Measurements from ENCODE around the gene NREP. TPM values are rescaled to one million over a fixed set of nuclear protein-coding genes. Genes with fewer than 3 reads are reported as not detected.
A peak's percentile ranks its signal among the peaks of the same experiment; 100 is the strongest.

The NREP gene
- total RNA-seq, 2 experiments from 2014 or later, result 19.3 to 19.7 TPM

GRCh38 chr5:111747337-111747736 lies 9.7 kb downstream of the NREP start:
- ChIA-PET CTCF (interaction anchor here (0.8 kb wide), 1 partner anchor 10 kb away, joined by 3 read pairs; the partner anchor contains the start of gene NREP), POLR2A (interaction anchor here (1.0 kb wide), 1 partner anchor 10 kb away, joined by 4 read pairs; the partner anchor contains the start of gene NREP)
- Mint-ChIP-seq H3K4me1 (peaks cover 28% of the 10 kb centered on the region), H3K27ac (no peak overlapping the region), H3K4me3 (no peak overlapping the region), H3K36me3 (ENCODE audit: low read depth) (no peaks in the 10 kb centered on the region), H3K9me3 (ENCODE audit: low read depth) (no peaks in the 10 kb centered on the region), H3K27me3 (peaks cover 6% of the 10 kb centered on the region)
- DNase-seq (no peak), ATAC-seq (no peak)
- intact Hi-C loops (cut with DNase I, micrococcal nuclease), result no loop called here

- Mint-ChIP-seq H3K36me3 (ENCODE audit: low read depth) (no peaks in the 10 kb centered on the region), H3K27ac (no peak overlapping the region), H3K27me3 (peaks cover 6% of the 10 kb centered on the region), H3K9me3 (ENCODE audit: low read depth) (no peaks in the 10 kb centered on the region), H3K4me1 (peaks cover 32% of the 10 kb centered on the region), H3K4me3 (no peak overlapping the region)
- ChIA-PET CTCF (interaction anchor here (0.8 kb wide), 1 partner anchor 10 kb away, joined by 3 read pairs; the partner anchor contains the start of gene NREP), POLR2A (no interaction called here)
- ATAC-seq, result no peak
- intact Hi-C loops (cut with DNase I, micrococcal nuclease), result no loop called here
- no peak for DNase-seq
These were observed 10.2 kb downstream of the NREP start for GRCh38 chr5:111746791-111747190.

GRCh38 chr5:111745075-111745739 lies 11.8 kb downstream of the NREP start:
- H3K27ac Mint-ChIP-seq, result no peak overlapping the region
- intact Hi-C loops (cut with DNase I, micrococcal nuclease), result no loop called here
- DNase-seq, result no peak
- CTCF ChIA-PET, result interaction anchor here (0.6 to 1.6 kb wide), 2 partner anchors 9 to 400 kb away, joined by 3 to 4 read pairs; no protein-coding TSS in a partner anchor
- H3K4me3 Mint-ChIP-seq, result no peak overlapping the region
- POLR2A ChIA-PET, result no interaction called here
- H3K36me3 Mint-ChIP-seq (ENCODE audit: low read depth), result no peaks in the 10 kb centered on the region
- H3K27me3 Mint-ChIP-seq, result peaks cover 6% of the 10 kb centered on the region
- no peaks in the 10 kb centered on the region for H3K9me3 Mint-ChIP-seq (ENCODE audit: low read depth)
- ATAC-seq, result no peak
- peaks cover 39% of the 10 kb centered on the region for H3K4me1 Mint-ChIP-seq

- Mint-ChIP-seq H3K27ac (no peak overlapping the region), H3K36me3 (ENCODE audit: low read depth) (no peaks in the 10 kb centered on the region), H3K4me3 (no peak overlapping the region), H3K9me3 (ENCODE audit: low read depth) (no peaks in the 10 kb centered on the region), H3K27me3 (peaks cover 6% of the 10 kb centered on the region), H3K4me1 (peaks cover 39% of the 10 kb centered on the region)
- DNase-seq (no peak), ATAC-seq (no peak)
- POLR2A ChIA-PET, result no interaction called here
- intact Hi-C loops (cut with DNase I, micrococcal nuclease), result no loop called here
- CTCF ChIA-PET, result interaction anchor here (0.6 to 1.6 kb wide), 2 partner anchors 10 to 401 kb away, joined by 3 to 4 read pairs; no protein-coding TSS in a partner anchor
These were observed 12.5 kb downstream of the NREP start for GRCh38 chr5:111744455-111744854.

- intact Hi-C loops (cut with DNase I, micrococcal nuclease), result no loop called here
- ATAC-seq (no peak), DNase-seq (no peak)
- ChIA-PET POLR2A (no interaction called here), CTCF (interaction anchor here (1.6 kb wide), 1 partner anchor 10 kb away, joined by 4 read pairs; no protein-coding TSS in a partner anchor)
- Mint-ChIP-seq H3K4me3 (no peak overlapping the region), H3K4me1 (peaks cover 38% of the 10 kb centered on the region), H3K27me3 (peaks cover 6% of the 10 kb centered on the region), H3K9me3 (ENCODE audit: low read depth) (no peaks in the 10 kb centered on the region), H3K36me3 (ENCODE audit: low read depth) (no peaks in the 10 kb centered on the region), H3K27ac (no peak overlapping the region)
These were observed 13.0 kb downstream of the NREP start for GRCh38 chr5:111743988-111744387.

- POLR2A ChIA-PET, result no interaction called here
- H3K27ac Mint-ChIP-seq, result no peak overlapping the region
These were observed 13.5 kb downstream of the NREP start for GRCh38 chr5:111743512-111743911.

GRCh38 chr5:111742177-111742994 lies 14.6 kb downstream of the NREP start:
- CTCF ChIA-PET, result no interaction called here
- Mint-ChIP-seq H3K4me3 (peak overlapping the region; percentile 48), H3K27ac (peak overlapping the region; percentile 43), H3K4me1 (peaks cover 27% of the 10 kb centered on the region), H3K27me3 (peaks cover 4% of the 10 kb centered on the region), H3K36me3 (ENCODE audit: low read depth) (no peaks in the 10 kb centered on the region), H3K9me3 (ENCODE audit: low read depth) (no peaks in the 10 kb centered on the region)
- DNase-seq (no peak), ATAC-seq (no peak)
- POLR2A ChIA-PET, result interaction anchor here (0.5 kb wide), 1 partner anchor 9 kb away, joined by 5 read pairs; no protein-coding TSS in a partner anchor
- intact Hi-C loops (cut with DNase I, micrococcal nuclease), result no loop called here

More at GRCh38 chr5:111743512-111743911, 13.5 kb downstream of the NREP start:
- peaks cover 6% of the 10 kb centered on the region for H3K27me3 Mint-ChIP-seq
- H3K9me3 Mint-ChIP-seq (ENCODE audit: low read depth), result no peaks in the 10 kb centered on the region
- CTCF ChIA-PET, result interaction anchor here (1.6 kb wide), 1 partner anchor 11 kb away, joined by 4 read pairs; no protein-coding TSS in a partner anchor
- intact Hi-C loops (cut with DNase I, micrococcal nuclease), result no loop called here
- no peaks in the 10 kb centered on the region for H3K36me3 Mint-ChIP-seq (ENCODE audit: low read depth)
- peaks cover 34% of the 10 kb centered on the region for H3K4me1 Mint-ChIP-seq
- DNase-seq (no peak), ATAC-seq (no peak)
- H3K4me3 Mint-ChIP-seq, result no peak overlapping the region

GRCh38 chr5:111741278-111741677 lies 15.7 kb downstream of the NREP start:
- no peak overlapping the region for H3K27ac Mint-ChIP-seq

GRCh38 chr5:111739416-111739815 lies 17.6 kb downstream of the NREP start:
- intact Hi-C loops (cut with DNase I, micrococcal nuclease), result no loop called here
- H3K9me3 Mint-ChIP-seq (ENCODE audit: low read depth), result no peaks in the 10 kb centered on the region
- H3K36me3 Mint-ChIP-seq (ENCODE audit: low read depth), result no peaks in the 10 kb centered on the region
- ATAC-seq, result no peak
- no peak for DNase-seq
- CTCF ChIA-PET, result no interaction called here
- no peak overlapping the region for H3K4me3 Mint-ChIP-seq
- no peak overlapping the region for H3K27ac Mint-ChIP-seq
- peaks cover 32% of the 10 kb centered on the region for H3K4me1 Mint-ChIP-seq
- POLR2A ChIA-PET, result no interaction called here
- no peaks in the 10 kb centered on the region for H3K27me3 Mint-ChIP-seq

More at GRCh38 chr5:111741278-111741677, 15.7 kb downstream of the NREP start:
- ATAC-seq (peak; percentile 78), DNase-seq (no peak)
- Mint-ChIP-seq H3K4me1 (peaks cover 29% of the 10 kb centered on the region), H3K36me3 (ENCODE audit: low read depth) (no peaks in the 10 kb centered on the region), H3K9me3 (ENCODE audit: low read depth) (no peaks in the 10 kb centered on the region), H3K27me3 (no peaks in the 10 kb centered on the region), H3K4me3 (no peak overlapping the region)
- CTCF ChIA-PET, result no interaction called here
- POLR2A ChIA-PET, result no interaction called here
- intact Hi-C loops (cut with DNase I, micrococcal nuclease), result no loop called here

GRCh38 chr5:111738118-111738517 lies 18.9 kb downstream of the NREP start:
- ChIA-PET POLR2A (no interaction called here), CTCF (interaction anchor here (1.1 kb wide), 1 partner anchor 22 kb away, joined by 3 read pairs; no protein-coding TSS in a partner anchor)
- no peak for DNase-seq
- ATAC-seq, result no peak
- intact Hi-C loops (cut with DNase I, micrococcal nuclease), result no loop called here
- Mint-ChIP-seq H3K9me3 (ENCODE audit: low read depth) (no peaks in the 10 kb centered on the region), H3K27me3 (no peaks in the 10 kb centered on the region), H3K27ac (no peak overlapping the region), H3K36me3 (ENCODE audit: low read depth) (no peaks in the 10 kb centered on the region), H3K4me1 (peaks cover 29% of the 10 kb centered on the region), H3K4me3 (no peak overlapping the region)

GRCh38 chr5:111737716-111738115 lies 19.3 kb downstream of the NREP start:
- DNase-seq (no peak), ATAC-seq (no peak)
- H3K36me3 Mint-ChIP-seq (ENCODE audit: low read depth), result peaks cover 2% of the 10 kb centered on the region
- H3K27ac Mint-ChIP-seq, result no peak overlapping the region
- no peak overlapping the region for H3K4me3 Mint-ChIP-seq
- H3K9me3 Mint-ChIP-seq (ENCODE audit: low read depth), result no peaks in the 10 kb centered on the region
- no peaks in the 10 kb centered on the region for H3K27me3 Mint-ChIP-seq
- ChIA-PET POLR2A (no interaction called here), CTCF (interaction anchor here (1.1 kb wide), 1 partner anchor 22 kb away, joined by 3 read pairs; no protein-coding TSS in a partner anchor)
- intact Hi-C loops (cut with DNase I, micrococcal nuclease), result loop anchor here in 1 of 2 experiments (2.0 kb wide), 1 partner anchor 19 kb away; the partner anchor contains the start of gene NREP
- H3K4me1 Mint-ChIP-seq, result peaks cover 29% of the 10 kb centered on the region
